GM12865 (cell line): ENCODE results near the gene PARD6G.

ENCODE experiments used
- DNase-seq: peaks from one replicate; pipeline ENCODE4 v3.0.0; 2010; ENCODE audit warnings: low read depth
- H3K4me3 ChIP-seq: 2 replicates; pipeline ENCODE4 v1.5.1; 2011; ENCODE audit warnings: mild to moderate bottlenecking, low read depth, low read length, control low read depth
- TF ChIP-seq, protein P1 (sequence below): IDR thresholded peaks from 2 replicates; pipeline ENCODE4 v1.5.1; 2011; ENCODE audit warnings: low read length, control low read depth, low read depth, inconsistent platforms; ENCODE audit not compliant: insufficient read depth; ENCODE audit errors: missing control alignments

PARD6G gene

GRCh38 chr18:80149667-80150066 is 97.6 kb downstream of the PARD6G start:
- TF ChIP-seq, protein P1, sequence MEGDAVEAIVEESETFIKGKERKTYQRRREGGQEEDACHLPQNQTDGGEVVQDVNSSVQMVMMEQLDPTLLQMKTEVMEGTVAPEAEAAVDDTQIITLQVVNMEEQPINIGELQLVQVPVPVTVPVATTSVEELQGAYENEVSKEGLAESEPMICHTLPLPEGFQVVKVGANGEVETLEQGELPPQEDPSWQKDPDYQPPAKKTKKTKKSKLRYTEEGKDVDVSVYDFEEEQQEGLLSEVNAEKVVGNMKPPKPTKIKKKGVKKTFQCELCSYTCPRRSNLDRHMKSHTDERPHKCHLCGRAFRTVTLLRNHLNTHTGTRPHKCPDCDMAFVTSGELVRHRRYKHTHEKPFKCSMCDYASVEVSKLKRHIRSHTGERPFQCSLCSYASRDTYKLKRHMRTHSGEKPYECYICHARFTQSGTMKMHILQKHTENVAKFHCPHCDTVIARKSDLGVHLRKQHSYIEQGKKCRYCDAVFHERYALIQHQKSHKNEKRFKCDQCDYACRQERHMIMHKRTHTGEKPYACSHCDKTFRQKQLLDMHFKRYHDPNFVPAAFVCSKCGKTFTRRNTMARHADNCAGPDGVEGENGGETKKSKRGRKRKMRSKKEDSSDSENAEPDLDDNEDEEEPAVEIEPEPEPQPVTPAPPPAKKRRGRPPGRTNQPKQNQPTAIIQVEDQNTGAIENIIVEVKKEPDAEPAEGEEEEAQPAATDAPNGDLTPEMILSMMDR, result no peak
- no peak overlapping the region for H3K4me3 ChIP-seq
- no peak for DNase-seq

GRCh38 chr18:80148326-80149199 is 98.8 kb downstream of the PARD6G start:
- TF ChIP-seq, protein P1, result no peak
- H3K4me3 ChIP-seq, result peak overlapping the region; percentile 60

GRCh38 chr18:80147418-80148325 is 99.6 kb downstream of the PARD6G start:
- TF ChIP-seq, protein P1, result no peak
- H3K4me3 ChIP-seq, result peak overlapping the region; percentile 60
- peak; percentile 89 for DNase-seq

More at GRCh38 chr18:80148326-80149199, 98.8 kb downstream of the PARD6G start:
- DNase-seq, result peak; percentile 34

DNA sequence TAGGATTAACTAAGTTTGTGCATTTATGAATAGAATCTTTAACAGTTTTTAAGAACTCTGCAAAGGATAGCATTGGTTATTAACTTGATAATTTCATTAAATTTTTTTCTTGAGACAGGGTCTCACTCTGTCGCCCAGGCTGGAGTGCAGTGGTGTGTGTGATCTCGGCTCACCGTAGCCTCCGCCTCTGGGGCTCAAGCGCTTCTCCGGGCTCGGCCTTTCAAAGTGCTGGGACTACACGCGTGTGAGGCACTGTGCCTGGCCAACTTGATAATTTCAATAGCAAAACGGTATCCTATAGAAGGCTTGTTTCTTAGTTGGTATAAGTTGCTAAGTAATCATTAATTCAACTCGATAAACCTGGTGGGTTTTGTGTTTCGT is 100.3 kb downstream of the PARD6G start:
- peak; percentile 24 for DNase-seq
- TF ChIP-seq, protein P1, result no peak
- H3K4me3 ChIP-seq, result peak overlapping the region; percentile 60

GRCh38 chr18:80145196-80145804 is 102.0 kb downstream of the PARD6G start:
- no peak for DNase-seq
- TF ChIP-seq, protein P1, result no peak
- H3K4me3 ChIP-seq, result no peak overlapping the region

GRCh38 chr18:80143881-80144280 is 103.4 kb downstream of the PARD6G start:
- H3K4me3 ChIP-seq, result no peak overlapping the region
- DNase-seq, result no peak
- TF ChIP-seq, protein P1, result no peak
